Endothelial cell of umbilical vein (primary cell): ENCODE data around the gene RPS6KA4. TPM values are rescaled to one million over a fixed set of nuclear protein-coding genes. Genes with fewer than 3 reads are reported as not detected.

Experiments used
- BruUV-seq: library from RNA; stranded (reverse); fragments of 400-500 nt; replicated peaks from 2 replicates; lab custom pipeline; 2021; lab: Mats Ljungman, UMichigan
- CTCF ChIA-PET: fragments of 300-600, 350-600 bp; sonication (Branson Sonifier 250); formaldehyde crosslinking; loops from one replicate; lab custom pipeline; 2021; ENCODE audit warnings: antibody characterized with exemption, inconsistent platforms; lab: Charles Lee
- POLR2A ChIA-PET: fragments of 300-600, 350-600 bp; sonication (Branson Sonifier 250); formaldehyde crosslinking; loops from one replicate; lab custom pipeline; 2021; ENCODE audit warnings: antibody characterized with exemption, inconsistent platforms; lab: Charles Lee
- DNase-seq: peaks from one replicate; pipeline ENCODE4 v3.0.0-alpha.2; 2011; ENCODE audit warnings: low read depth, low spot score
- FAIRE-seq: peaks from 2 replicates; lab custom pipeline; 2011; peaks lifted over from hg19 to GRCh38; lab: Jason Lieb, UNC
- H2AFZ ChIP-seq: 2 replicates; pipeline ENCODE4 v1.6.0; 2012; ENCODE audit warnings: low read depth, low read length, control low read depth, inconsistent platforms
- H3K27ac ChIP-seq: 2 replicates; pipeline ENCODE4 v1.5.1; 2011; ENCODE audit warnings: low read depth, mild to moderate bottlenecking, control low read depth, low read length, moderate library complexity; ENCODE audit not compliant: insufficient read depth
- H3K27me3 ChIP-seq, 2 experiments: 2 replicates each; pipeline versions ENCODE4 v1.6.0 to v1.6.1; 2011; ENCODE audit warnings: low read length in 2 of 2, mixed read lengths in 1 of 2; ENCODE audit not compliant: control insufficient read depth in 2 of 2, insufficient read depth in 2 of 2
- H3K36me3 ChIP-seq, 2 experiments: 2 replicates in 1 of 2; 3 replicates in 1 of 2; pipeline ENCODE4 v1.5.1; 2011; ENCODE audit warnings: low read length in 2 of 2, mild to moderate bottlenecking in 1 of 2, moderate library complexity in 1 of 2; ENCODE audit not compliant: control insufficient read depth in 2 of 2, insufficient read depth in 2 of 2; ENCODE audit errors: extremely low read depth in 1 of 2
- H3K4me1 ChIP-seq: 3 replicates; pipeline ENCODE4 v1.5.1; 2011; ENCODE audit warnings: mild to moderate bottlenecking, low read length; ENCODE audit not compliant: control insufficient read depth, insufficient read depth; ENCODE audit errors: extremely low read depth
- H3K4me2 ChIP-seq: 2 replicates; pipeline ENCODE4 v1.6.1; 2011; ENCODE audit warnings: low read length, control low read depth, mixed read lengths; ENCODE audit not compliant: insufficient read depth
- H3K4me3 ChIP-seq, 3 experiments: fragments of 200-600 bp in 1 of 3; sonication (generic), shearing (Covaris generic) in 1 of 3; replicated peaks in 1 of 3; 2 replicates each; pipeline ENCODE4 v1.5.1; 2011 to 2016; ENCODE audit warnings: control low read depth in 3 of 3, low read length in 3 of 3, mild to moderate bottlenecking in 2 of 3, inconsistent platforms in 1 of 3, low read depth in 1 of 3, moderate library complexity in 1 of 3; ENCODE audit not compliant: insufficient read depth in 1 of 3
- H3K79me2 ChIP-seq: 2 replicates; pipeline ENCODE4 v1.6.0; 2012; ENCODE audit warnings: low read length, inconsistent platforms; ENCODE audit not compliant: control insufficient read depth, insufficient read depth
- H3K9ac ChIP-seq: replicated peaks from 2 replicates; pipeline ENCODE3; 2011; ENCODE audit warnings: low read length, control low read depth; ENCODE audit not compliant: insufficient read depth; ENCODE audit errors: extremely low read depth
- H3K9me1 ChIP-seq: replicated peaks from 3 replicates; pipeline ENCODE4 v1.6.0; 2011; ENCODE audit warnings: mild to moderate bottlenecking, low read length; ENCODE audit not compliant: control insufficient read depth, insufficient read depth; ENCODE audit errors: extremely low read depth
- H3K9me3 ChIP-seq: replicated peaks from 2 replicates; pipeline ENCODE4 v1.5.1; 2012; ENCODE audit warnings: low read length, inconsistent platforms; ENCODE audit not compliant: control insufficient read depth, insufficient read depth
- H4K20me1 ChIP-seq: replicated peaks from 2 replicates; pipeline ENCODE3; 2011; ENCODE audit warnings: mild to moderate bottlenecking, low read length; ENCODE audit not compliant: control insufficient read depth, insufficient read depth; ENCODE audit errors: extremely low read depth
- EZH2 ChIP-seq: IDR thresholded peaks from 2 replicates; pipeline ENCODE4 v1.6.1; 2012; ENCODE audit warnings: borderline replicate concordance, low read depth, mild to moderate bottlenecking, moderate library complexity, low read length, inconsistent platforms; ENCODE audit not compliant: severe bottlenecking
- FOS ChIP-seq: IDR thresholded peaks from 2 replicates; pipeline ENCODE4 v1.6.1; 2011; ENCODE audit warnings: mild to moderate bottlenecking, low read length, moderate library complexity, borderline replicate concordance; ENCODE audit not compliant: insufficient read depth
- GATA2 ChIP-seq: IDR thresholded peaks from 2 replicates; pipeline ENCODE4 v1.7.0; 2011; ENCODE audit warnings: low read depth, mild to moderate bottlenecking, moderate library complexity, mixed read lengths, low read length; ENCODE audit not compliant: insufficient read length, insufficient read depth
- JUN ChIP-seq: IDR thresholded peaks from 2 replicates; pipeline ENCODE4 v1.6.1; 2011; ENCODE audit warnings: borderline replicate concordance, low read depth; ENCODE audit not compliant: insufficient read length, insufficient read depth
- MAX ChIP-seq: IDR thresholded peaks from 2 replicates; pipeline ENCODE4 v1.6.1; 2011; ENCODE audit not compliant: insufficient read depth, insufficient read length
- MYC ChIP-seq: IDR thresholded peaks from one replicate; pipeline ENCODE4 v1.6.1; 2011; ENCODE audit warnings: mild to moderate bottlenecking, low read depth, low read length
- POLR2A ChIP-seq: IDR thresholded peaks from 2 replicates; pipeline ENCODE4 v1.6.1; 2012; ENCODE audit warnings: low read depth, mild to moderate bottlenecking, control low read depth, low read length
- POLR2AphosphoS5 ChIP-seq: IDR thresholded peaks from 2 replicates; pipeline ENCODE4 v1.6.1; 2012; ENCODE audit warnings: low read depth, mild to moderate bottlenecking, control low read depth, low read length, moderate library complexity; ENCODE audit not compliant: insufficient read depth
- dilution Hi-C: fragments of 300-500 bp; cut with MboI; formaldehyde crosslinking; loops from one replicate; pipeline ENCODE4 v1.15.0; 2019; ENCODE audit warnings: low sequenced_read_pairs; ENCODE audit not compliant: extremely low pct_ligation_motif_present
- intact Hi-C: fragments of 100-400 bp; cut with micrococcal nuclease; formaldehyde crosslinking; loops from one replicate; pipeline ENCODE4 v1.10.0; 2022
- polyA plus RNA-seq, 4 experiments: library from polyadenylated mRNA; depleted of rRNA in 3 of 4; stranded (reverse) in 3 of 4; unstranded in 1 of 4; fragments of >200 nt; gene quantifications; 2 replicates each; pipeline versions ENCODE4 v1.2.1 to v1.2.3, GENCODE V29; 2011 to 2012; ENCODE audit warnings: missing spikeins in 1 of 4
- total RNA-seq: library from RNA; stranded (reverse); gene quantifications from 2 replicates; pipeline ENCODE4 v1.2.3, GENCODE V29; 2021
- TF ChIP-seq, protein P1 (sequence below), 2 donors: IDR thresholded peaks; 1 replicate in 1 of 2; 2 replicates in 1 of 2; pipeline ENCODE4 v1.5.1; 2011; ENCODE audit warnings: low read length in 2 of 2, mild to moderate bottlenecking in 2 of 2, moderate library complexity in 2 of 2, control low read depth in 1 of 2, inconsistent platforms in 1 of 2, low read depth in 1 of 2; ENCODE audit not compliant: insufficient read depth in 1 of 2; ENCODE audit errors: extremely low read depth in 1 of 2

Gene RPS6KA4
- total and polyA plus RNA-seq, 2 donors (not counting 3 experiments of a cell fraction or from before 2014, with no cell fraction given): 26.5 to 44.1 TPM

- H3K27me3 ChIP-seq: peaks cover 2% of the 10 kb centered on the region in 2 experiments
- dilution Hi-C loops (no loop called here), intact Hi-C loops (no loop called here)
- H3K27ac ChIP-seq: no peak overlapping the region
- no peak overlapping the region for H3K4me2 ChIP-seq
- no peak for TF ChIP-seq FOS
- TF ChIP-seq POLR2AphosphoS5: no peak
- no peak for TF ChIP-seq GATA2
- TF ChIP-seq MYC: no peak
- TF ChIP-seq POLR2A: no peak
- TF ChIP-seq JUN: no peak
- TF ChIP-seq EZH2: no peak
- TF ChIP-seq, protein P1, sequence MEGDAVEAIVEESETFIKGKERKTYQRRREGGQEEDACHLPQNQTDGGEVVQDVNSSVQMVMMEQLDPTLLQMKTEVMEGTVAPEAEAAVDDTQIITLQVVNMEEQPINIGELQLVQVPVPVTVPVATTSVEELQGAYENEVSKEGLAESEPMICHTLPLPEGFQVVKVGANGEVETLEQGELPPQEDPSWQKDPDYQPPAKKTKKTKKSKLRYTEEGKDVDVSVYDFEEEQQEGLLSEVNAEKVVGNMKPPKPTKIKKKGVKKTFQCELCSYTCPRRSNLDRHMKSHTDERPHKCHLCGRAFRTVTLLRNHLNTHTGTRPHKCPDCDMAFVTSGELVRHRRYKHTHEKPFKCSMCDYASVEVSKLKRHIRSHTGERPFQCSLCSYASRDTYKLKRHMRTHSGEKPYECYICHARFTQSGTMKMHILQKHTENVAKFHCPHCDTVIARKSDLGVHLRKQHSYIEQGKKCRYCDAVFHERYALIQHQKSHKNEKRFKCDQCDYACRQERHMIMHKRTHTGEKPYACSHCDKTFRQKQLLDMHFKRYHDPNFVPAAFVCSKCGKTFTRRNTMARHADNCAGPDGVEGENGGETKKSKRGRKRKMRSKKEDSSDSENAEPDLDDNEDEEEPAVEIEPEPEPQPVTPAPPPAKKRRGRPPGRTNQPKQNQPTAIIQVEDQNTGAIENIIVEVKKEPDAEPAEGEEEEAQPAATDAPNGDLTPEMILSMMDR (IDR thresholded peaks at IDR 0.05; ENCODE audit: extremely low read depth in 1 of 2, insufficient read depth in 1 of 2, low read depth in 1 of 2, low read length in 2 of 2): no peak
- TF ChIP-seq MAX: no peak
- H3K36me3 ChIP-seq: no peaks in the 10 kb centered on the region
- ChIA-PET POLR2A (no interaction called here), CTCF (no interaction called here)
- no peak overlapping the region for H3K4me3 ChIP-seq
- no peaks in the 10 kb centered on the region for H3K9me1 ChIP-seq
- H3K9me3 ChIP-seq: no peaks in the 10 kb centered on the region
- H2AFZ ChIP-seq: no peak overlapping the region
- BruUV-seq: no TSS peak
- no peak overlapping the region for H3K9ac ChIP-seq
- no peak for FAIRE-seq
- no peaks in the 10 kb centered on the region for H3K4me1 ChIP-seq
- H4K20me1 ChIP-seq: no peaks in the 10 kb centered on the region
- no peaks in the 10 kb centered on the region for H3K79me2 ChIP-seq
- no peak for DNase-seq
Measured at GRCh38 chr11:64403106-64403505, 44.1 kb downstream of the RPS6KA4 start.
